Astrocyte (in vitro differentiated cells and primary cell): ENCODE measurements around the gene PTGES3.

Experiments used
- EZH2 ChIP-seq: IDR thresholded peaks from 2 replicates; pipeline ENCODE4 v1.6.1; 2012; ENCODE audit warnings: mild to moderate bottlenecking, low read length, inconsistent platforms; ENCODE audit not compliant: insufficient read depth
- TF ChIP-seq, protein P1 (sequence below): IDR thresholded peaks from 2 replicates; pipeline ENCODE4 v1.5.1; 2011; ENCODE audit warnings: low read depth, mild to moderate bottlenecking, inconsistent platforms, low read length, moderate library complexity; ENCODE audit not compliant: insufficient read depth

DNA sequence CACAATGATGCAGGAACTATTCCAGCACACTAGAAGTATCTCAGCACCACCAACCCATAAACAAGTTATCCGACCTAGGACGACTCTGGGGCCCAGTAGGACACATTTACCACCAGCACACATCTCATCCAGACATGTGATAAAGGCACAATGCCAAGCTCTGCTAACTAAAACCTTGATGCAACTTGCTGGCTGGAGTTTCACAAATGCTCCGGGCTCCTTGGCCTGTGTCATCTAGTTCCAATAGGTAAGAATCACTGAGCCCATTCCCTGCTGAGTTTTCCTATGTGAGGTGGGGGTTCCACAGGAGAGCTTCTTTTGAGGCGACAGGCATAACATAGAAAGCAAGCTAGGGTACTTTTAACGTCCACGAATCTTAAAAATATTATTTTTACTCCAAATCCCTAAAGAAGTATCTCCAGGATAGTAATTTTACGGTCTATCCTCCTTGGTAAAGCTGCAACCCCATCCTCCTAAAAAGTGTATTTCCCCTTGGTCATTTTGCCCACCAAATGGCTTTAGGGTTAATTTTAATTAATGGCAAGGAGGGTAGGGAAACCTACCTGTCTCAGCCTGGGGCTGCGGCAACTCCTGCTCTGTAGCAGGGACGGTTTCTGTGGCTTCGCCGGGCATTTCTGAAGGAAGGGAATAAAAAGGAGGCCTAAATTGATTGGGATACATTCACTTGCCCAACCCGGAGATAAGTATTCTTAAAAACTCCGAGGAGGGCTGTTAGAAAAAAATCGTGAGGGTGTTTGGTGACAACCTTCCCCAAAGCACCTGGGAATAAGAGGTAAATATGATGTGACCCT is 36.0 kb upstream of the PTGES3 start:
- TF ChIP-seq, protein P1, sequence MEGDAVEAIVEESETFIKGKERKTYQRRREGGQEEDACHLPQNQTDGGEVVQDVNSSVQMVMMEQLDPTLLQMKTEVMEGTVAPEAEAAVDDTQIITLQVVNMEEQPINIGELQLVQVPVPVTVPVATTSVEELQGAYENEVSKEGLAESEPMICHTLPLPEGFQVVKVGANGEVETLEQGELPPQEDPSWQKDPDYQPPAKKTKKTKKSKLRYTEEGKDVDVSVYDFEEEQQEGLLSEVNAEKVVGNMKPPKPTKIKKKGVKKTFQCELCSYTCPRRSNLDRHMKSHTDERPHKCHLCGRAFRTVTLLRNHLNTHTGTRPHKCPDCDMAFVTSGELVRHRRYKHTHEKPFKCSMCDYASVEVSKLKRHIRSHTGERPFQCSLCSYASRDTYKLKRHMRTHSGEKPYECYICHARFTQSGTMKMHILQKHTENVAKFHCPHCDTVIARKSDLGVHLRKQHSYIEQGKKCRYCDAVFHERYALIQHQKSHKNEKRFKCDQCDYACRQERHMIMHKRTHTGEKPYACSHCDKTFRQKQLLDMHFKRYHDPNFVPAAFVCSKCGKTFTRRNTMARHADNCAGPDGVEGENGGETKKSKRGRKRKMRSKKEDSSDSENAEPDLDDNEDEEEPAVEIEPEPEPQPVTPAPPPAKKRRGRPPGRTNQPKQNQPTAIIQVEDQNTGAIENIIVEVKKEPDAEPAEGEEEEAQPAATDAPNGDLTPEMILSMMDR, result no peak
- no peak for TF ChIP-seq EZH2
